HG03103 (cell line): Measurements from ENCODE around the gene OGDHL.

Experiments used
- ATAC-seq: cut with Tn5 transposase; IDR thresholded peaks from one replicate; pipeline ENCODE4 v1.9.1; 2021; ENCODE audit warnings: low read depth; ENCODE audit not compliant: unreplicated experiment

Gene OGDHL

GRCh38 chr10:49698679-49699078 lies 63.4 kb downstream of the OGDHL start:
- no peak for ATAC-seq

- ATAC-seq, result no peak
These were observed 65.8 kb downstream of the OGDHL start for GRCh38 chr10:49696311-49696710.

DNA sequence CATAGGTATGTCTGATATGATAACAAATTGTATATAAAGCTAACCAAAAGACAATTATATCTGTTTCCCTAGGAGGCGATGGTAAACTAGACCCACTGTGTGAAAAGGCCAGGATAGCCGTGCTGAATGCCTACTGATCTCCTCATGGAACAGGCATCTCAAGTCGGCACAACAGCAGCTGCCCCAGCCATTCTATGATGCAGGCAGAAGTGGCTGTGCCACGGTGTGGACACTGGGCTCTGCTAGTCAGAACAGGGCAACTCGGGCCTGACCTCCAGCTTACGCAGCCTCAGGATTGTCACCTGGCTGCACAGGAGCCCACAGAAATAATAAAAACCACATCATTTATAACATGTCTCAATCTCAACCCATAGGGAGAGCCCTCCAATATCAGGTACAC lies 67.7 kb downstream of the OGDHL start:
- ATAC-seq, result no peak

- ATAC-seq, result no peak
These were observed 70.5 kb downstream of the OGDHL start for GRCh38 chr10:49691588-49691987.

- ATAC-seq, result no peak
These were observed 71.3 kb downstream of the OGDHL start for GRCh38 chr10:49690698-49691356.

GRCh38 chr10:49689882-49690510 lies 72.1 kb downstream of the OGDHL start:
- ATAC-seq, result no peak

- no peak for ATAC-seq
These were observed 73.2 kb downstream of the OGDHL start for GRCh38 chr10:49688920-49689319.

GRCh38 chr10:49688261-49688846 lies 73.8 kb downstream of the OGDHL start:
- ATAC-seq, result no peak

- no peak for ATAC-seq
These were observed 75.5 kb downstream of the OGDHL start for GRCh38 chr10:49686651-49687050.
